ENCODE results near the gene UGT8.
A peak's percentile ranks its signal among the peaks of the same experiment; 100 is the strongest.

The UGT8 gene

GRCh38 chr4:114598191-114599121 lies at the start of gene UGT8:
Gene UGT8 (plus strand): TSS chr4:114598807. CDS start chr4:114622881, 24,074 bp downstream.
- CTCF ChIA-PET, result no interaction called here
- peak within 1 kb of the TSS; percentile 79 for H3K4me3 ChIP-seq (ENCODE audit: low read depth, low read length)
- H3K9me3 ChIP-seq (ENCODE audit: control insufficient read depth, insufficient read depth, low read depth, low read length), result no peaks in the 10 kb centered on the region
- POLR2A ChIA-PET, result no interaction called here
- H3K36me3 ChIP-seq (ENCODE audit: control insufficient read depth in 2 of 2, insufficient read depth in 1 of 2, low read length in 2 of 2), result no peaks in the 10 kb centered on the region
- peaks cover 4% of the 10 kb centered on the region; the same call in 1 of the 2 replicates for H3K4me1 ChIP-seq (ENCODE audit: control insufficient read depth, insufficient read depth, low read length)
- peak within 1 kb of the TSS; percentile 79; the same call in 1 of the 2 replicates for H3K27ac ChIP-seq (ENCODE audit: extremely low read depth, low read depth, low read length)
- TF ChIP-seq GLIS2 (tag by site-specific recombination; IDR thresholded peaks at IDR 0.05) (peak; percentile 69), ZNF148 (tag by site-specific recombination; IDR thresholded peaks at IDR 0.05; ENCODE audit: borderline replicate concordance) (no peak), RBAK (tag by site-specific recombination; IDR thresholded peaks at IDR 0.05) (no peak), ZNF112 (tag by site-specific recombination; IDR thresholded peaks at IDR 0.05) (no peak), ZNF776 (tag by site-specific recombination; IDR thresholded peaks at IDR 0.05; ENCODE audit: borderline replicate concordance) (no peak), ZNF239 (tag by site-specific recombination; IDR thresholded peaks at IDR 0.05) (no peak), ZNF624 (tag by site-specific recombination; IDR thresholded peaks at IDR 0.05) (no peak), ZNF658 (tag by site-specific recombination; IDR thresholded peaks at IDR 0.05) (no peak), ZBTB8A (tag by site-specific recombination; IDR thresholded peaks at IDR 0.05) (peak; percentile 85), ZNF2 (tag by site-specific recombination; IDR thresholded peaks at IDR 0.05) (no peak), ZNF335 (tag by site-specific recombination; conservative IDR thresholded peaks at IDR 0.05) (peak; percentile 70), EGR2 (tag by site-specific recombination; IDR thresholded peaks at IDR 0.05; ENCODE audit: low read depth) (peak; percentile 81), ZNF621 (tag by site-specific recombination; IDR thresholded peaks at IDR 0.05) (no peak), MYNN (tag by site-specific recombination; IDR thresholded peaks at IDR 0.05; ENCODE audit: borderline replicate concordance) (no peak), ZNF292 (tag by site-specific recombination; IDR thresholded peaks at IDR 0.05; ENCODE audit: borderline replicate concordance, low read depth) (no peak), INSM2 (tag by site-specific recombination; IDR thresholded peaks at IDR 0.05) (0 out of 2 replicates have a peak, but pooled peaks have one; percentile 18), SP3 (tag by site-specific recombination; IDR thresholded peaks at IDR 0.05) (peak; percentile 72), KLF16 (tag by site-specific recombination; IDR thresholded peaks at IDR 0.05) (0 out of 2 replicates have a peak, but pooled peaks have one; percentile 63), ZNF366 (tag by site-specific recombination; conservative IDR thresholded peaks at IDR 0.05) (peak; percentile 90; the same call in 1 of the 2 replicates), ZXDB (tag by site-specific recombination; IDR thresholded peaks at IDR 0.05) (peak; percentile 47; the same call in 1 of the 2 replicates), KLF8 (tag by site-specific recombination; IDR thresholded peaks at IDR 0.05) (peak; percentile 32), ZBTB48 (tag by site-specific recombination; IDR thresholded peaks at IDR 0.05) (no peak), PATZ1 (tag by site-specific recombination; IDR thresholded peaks at IDR 0.05) (peak; percentile 61; the same call in 1 of the 2 replicates), KLF9 (tag by site-specific recombination; IDR thresholded peaks at IDR 0.05; ENCODE audit: low read depth) (peak; percentile 85), ZNF132 (tag by site-specific recombination; IDR thresholded peaks at IDR 0.05; ENCODE audit: borderline replicate concordance) (no peak), ZNF18 (tag by site-specific recombination; IDR thresholded peaks at IDR 0.05) (no peak), ZNF48 (tag by site-specific recombination; IDR thresholded peaks at IDR 0.05) (no peak), ZNF449 (tag by site-specific recombination; IDR thresholded peaks at IDR 0.05) (0 out of 2 replicates have a peak, but pooled peaks have one; percentile 22), REPIN1 (tag by site-specific recombination; IDR thresholded peaks at IDR 0.05; ENCODE audit: low read depth) (no peak)

Data from HEK293 (cell line).